Panc1 (cell line): ENCODE data around the gene SPPL2C. TPM values are rescaled to one million over a fixed set of nuclear protein-coding genes. Genes with fewer than 3 reads are reported as not detected.

Experiments
- ATAC-seq: fragments of 200-7000 bp; cut with Tn5 transposase; 2 replicates; pipeline ENCODE4 v1.9.1; 2020; ENCODE audit warnings: mild to moderate bottlenecking, moderate library complexity
- BruUV-seq: library from RNA; stranded (reverse); fragments of 400-500 nt; replicated peaks from 2 replicates; lab custom pipeline; 2021; lab: Mats Ljungman, UMichigan
- CTCF ChIA-PET: fragments of 300-600 bp; sonication (Branson Sonifier 250); formaldehyde crosslinking; loops from one replicate; lab custom pipeline; 2022; ENCODE audit warnings: antibody characterized with exemption; lab: Charles Lee
- POLR2A ChIA-PET: fragments of 300-600 bp; sonication (Branson Sonifier 250); formaldehyde crosslinking; loops from one replicate; lab custom pipeline; 2022; ENCODE audit warnings: antibody characterized with exemption; lab: Charles Lee
- DNase-seq: peaks from one replicate; pipeline ENCODE4 v3.0.0-alpha.2; 2010; ENCODE audit warnings: low read depth, low spot score
- H3K27ac ChIP-seq: 2 replicates; pipeline ENCODE4 v1.5.1; 2011; ENCODE audit warnings: mild to moderate bottlenecking, low read length, inconsistent platforms
- H3K27me3 ChIP-seq: fragments of 200-500 bp; sonication (Bioruptor generic); 2 replicates; pipeline ENCODE4 v1.6.0; 2014; ENCODE audit warnings: low read length, inconsistent platforms; ENCODE audit not compliant: control insufficient read depth, insufficient read depth
- H3K36me3 ChIP-seq: fragments of 200-500 bp; sonication (Bioruptor generic); 2 replicates; pipeline ENCODE4 v1.5.1; 2014; ENCODE audit warnings: inconsistent platforms, mild to moderate bottlenecking, low read length, moderate library complexity; ENCODE audit not compliant: control insufficient read depth, insufficient read depth
- H3K4me1 ChIP-seq: 2 replicates; pipeline ENCODE4 v1.5.1; 2011; ENCODE audit warnings: inconsistent platforms, mild to moderate bottlenecking, low read length, moderate library complexity; ENCODE audit not compliant: control insufficient read depth, insufficient read depth
- H3K4me3 ChIP-seq, 2 experiments: 2 replicates each; pipeline ENCODE4 v1.5.1; 2011 to 2012; ENCODE audit warnings: low read depth in 2 of 2, low read length in 2 of 2, mild to moderate bottlenecking in 2 of 2, inconsistent platforms in 1 of 2, moderate library complexity in 1 of 2
- H3K9me3 ChIP-seq: fragments of 200-500 bp; sonication (Bioruptor generic); 2 replicates; pipeline ENCODE4 v1.5.1; 2014; ENCODE audit warnings: low read depth, mild to moderate bottlenecking, inconsistent platforms, low read length, moderate library complexity; ENCODE audit not compliant: control insufficient read depth, insufficient read depth
- CTCF ChIP-seq: fragments of 450-650 bp; IDR thresholded peaks from 2 replicates; pipeline ENCODE4 v1.5.1; 2017; ENCODE audit warnings: mild to moderate bottlenecking
- POLR2AphosphoS5 ChIP-seq: IDR thresholded peaks from 2 replicates; pipeline ENCODE4 v1.6.1; 2012; ENCODE audit warnings: mild to moderate bottlenecking, low read depth, low read length, moderate library complexity
- REST ChIP-seq, 2 experiments: IDR thresholded peaks; 2 replicates each; pipeline ENCODE4 v1.6.1; 2011 to 2012; ENCODE audit warnings: low read depth in 2 of 2, control low read depth in 1 of 2, low read length in 1 of 2, mild to moderate bottlenecking in 1 of 2, moderate library complexity in 1 of 2; ENCODE audit not compliant: insufficient read depth in 1 of 2
- SIN3A ChIP-seq: IDR thresholded peaks from 2 replicates; pipeline ENCODE4 v1.6.1; 2012; ENCODE audit warnings: low read depth, mild to moderate bottlenecking, low read length, moderate library complexity, borderline replicate concordance; ENCODE audit not compliant: insufficient read depth
- TCF7L2 ChIP-seq: IDR thresholded peaks from 2 replicates; pipeline ENCODE4 v1.6.1; 2011; ENCODE audit warnings: mild to moderate bottlenecking, low read depth, low read length, inconsistent platforms
- in situ Hi-C: cut with HindIII; loops from 2 replicates; pipeline ENCODE4 v1.10.0; 2016; ENCODE audit warnings: low sequenced_read_pairs, low pct_unique_long_range_greater_than_20kb
- intact Hi-C: fragments of 100-400 bp; cut with micrococcal nuclease; formaldehyde crosslinking; loops from one replicate; pipeline ENCODE4 v1.10.0; 2022; ENCODE audit not compliant: unreplicated experiment
- total RNA-seq: library from RNA; stranded (reverse); gene quantifications from one replicate; pipeline ENCODE4 v1.2.1, GENCODE V29; 2021; ENCODE audit not compliant: unreplicated experiment

Gene SPPL2C
- total RNA-seq, 1 experiment from 2014 or later = not detected

GRCh38 chr17:45869676-45870341 is 25.1 kb downstream of the SPPL2C start:
- ChIA-PET CTCF (interaction anchor here (0.7 kb wide), 1 partner anchor 159 kb away, joined by 3 read pairs; no protein-coding TSS in a partner anchor), POLR2A (no interaction called here)
- Histone ChIP-seq H3K27me3 (no peaks in the 10 kb centered on the region; the same call in 1 of the 2 replicates), H3K36me3 (no peaks in the 10 kb centered on the region), H3K4me1 (no peaks in the 10 kb centered on the region), H3K9me3 (no peaks in the 10 kb centered on the region), H3K27ac (no peak overlapping the region), H3K4me3 (no peak overlapping the region)
- in situ Hi-C loops = no loop called here
- ATAC-seq (no peak), DNase-seq (no peak)
- no peak for TF ChIP-seq SIN3A
- TF ChIP-seq CTCF = no peak
- no peak for TF ChIP-seq REST (IDR thresholded peaks at IDR 0.05; ENCODE audit: insufficient read depth in 1 of 2, low read depth in 2 of 2, low read length in 1 of 2)
- no peak for TF ChIP-seq TCF7L2
- TF ChIP-seq POLR2AphosphoS5 = no peak
- intact Hi-C loops = no loop called here
- BruUV-seq = no TSS peak

GRCh38 chr17:45870342-45870974 is 25.8 kb downstream of the SPPL2C start:
- H3K27ac ChIP-seq = no peak overlapping the region
- no TSS peak for BruUV-seq
- ATAC-seq (no peak), DNase-seq (no peak)
- ChIA-PET CTCF (interaction anchor here (0.5 to 0.7 kb wide), 2 partner anchors 158 to 417 kb away, joined by 3 read pairs; no protein-coding TSS in a partner anchor), POLR2A (no interaction called here)
- no peaks in the 10 kb centered on the region; the same call in 1 of the 2 replicates for H3K27me3 ChIP-seq
- no peak overlapping the region for H3K4me3 ChIP-seq
- H3K4me1 ChIP-seq = no peaks in the 10 kb centered on the region
- no peaks in the 10 kb centered on the region for H3K9me3 ChIP-seq
- in situ Hi-C loops = no loop called here
- TF ChIP-seq TCF7L2 (no peak), SIN3A (no peak), REST (IDR thresholded peaks at IDR 0.05; ENCODE audit: insufficient read depth in 1 of 2, low read depth in 2 of 2, low read length in 1 of 2) (no peak), POLR2AphosphoS5 (no peak), CTCF (no peak)
- no peaks in the 10 kb centered on the region for H3K36me3 ChIP-seq
- intact Hi-C loops = no loop called here
